Sigmoid colon (tissue), 4 donors: Measurements from ENCODE around the gene EVX1.

Source experiments
- EP300 ChIP-seq, 4 donors: sonication (generic); formaldehyde crosslinking; IDR thresholded peaks; one replicate each; pipeline ENCODE4 v1.6.1; 2017; ENCODE audit warnings: antibody characterized with exemption in 4 of 4
- POLR2A ChIP-seq, 2 donors: fragments of 450-650 bp; IDR thresholded peaks; one replicate each; pipeline ENCODE4 v1.6.1; 2016; ENCODE audit warnings: antibody characterized with exemption in 2 of 2, mild to moderate bottlenecking in 2 of 2, moderate library complexity in 2 of 2
- POLR2AphosphoS5 ChIP-seq, 4 donors: sonication (generic); formaldehyde crosslinking; IDR thresholded peaks; one replicate each; pipeline ENCODE4 v1.6.1; 2017; ENCODE audit warnings: antibody characterized with exemption in 4 of 4
- TF ChIP-seq, protein P1 (sequence below), 4 experiments: fragments of 450-650 bp in 3 of 4; fragments of 200-600 bp in 1 of 4; IDR thresholded peaks; one replicate each; pipeline ENCODE4 v1.5.1; 2016 to 2019; ENCODE audit warnings: antibody characterized with exemption in 4 of 4, mild to moderate bottlenecking in 3 of 4, moderate library complexity in 2 of 4

DNA sequence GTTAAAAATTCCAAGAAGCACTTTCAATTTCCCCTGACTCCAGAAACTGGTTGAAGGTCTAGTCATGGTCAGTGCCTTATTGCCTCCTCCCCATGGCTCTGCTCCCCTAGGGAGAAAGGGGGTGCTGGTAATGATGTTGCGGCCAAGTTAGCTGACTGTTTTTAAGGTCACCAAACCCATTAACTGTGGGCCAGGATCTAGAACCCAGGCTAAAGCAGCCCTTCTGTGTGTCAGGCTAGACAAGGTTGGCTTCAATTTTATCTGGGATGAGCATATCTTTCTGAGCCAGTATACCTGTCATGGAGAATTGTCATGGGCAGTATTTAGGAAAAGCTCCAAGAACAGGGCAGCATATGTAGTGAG is 31.5 kb upstream of the EVX1 start:
- TF ChIP-seq, protein P1, sequence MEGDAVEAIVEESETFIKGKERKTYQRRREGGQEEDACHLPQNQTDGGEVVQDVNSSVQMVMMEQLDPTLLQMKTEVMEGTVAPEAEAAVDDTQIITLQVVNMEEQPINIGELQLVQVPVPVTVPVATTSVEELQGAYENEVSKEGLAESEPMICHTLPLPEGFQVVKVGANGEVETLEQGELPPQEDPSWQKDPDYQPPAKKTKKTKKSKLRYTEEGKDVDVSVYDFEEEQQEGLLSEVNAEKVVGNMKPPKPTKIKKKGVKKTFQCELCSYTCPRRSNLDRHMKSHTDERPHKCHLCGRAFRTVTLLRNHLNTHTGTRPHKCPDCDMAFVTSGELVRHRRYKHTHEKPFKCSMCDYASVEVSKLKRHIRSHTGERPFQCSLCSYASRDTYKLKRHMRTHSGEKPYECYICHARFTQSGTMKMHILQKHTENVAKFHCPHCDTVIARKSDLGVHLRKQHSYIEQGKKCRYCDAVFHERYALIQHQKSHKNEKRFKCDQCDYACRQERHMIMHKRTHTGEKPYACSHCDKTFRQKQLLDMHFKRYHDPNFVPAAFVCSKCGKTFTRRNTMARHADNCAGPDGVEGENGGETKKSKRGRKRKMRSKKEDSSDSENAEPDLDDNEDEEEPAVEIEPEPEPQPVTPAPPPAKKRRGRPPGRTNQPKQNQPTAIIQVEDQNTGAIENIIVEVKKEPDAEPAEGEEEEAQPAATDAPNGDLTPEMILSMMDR (IDR thresholded peaks at IDR 0.05), result no peak
- TF ChIP-seq EP300 (IDR thresholded peaks at IDR 0.05) (no peak), POLR2A (IDR thresholded peaks at IDR 0.05) (no peak), POLR2AphosphoS5 (IDR thresholded peaks at IDR 0.05) (no peak)
